ENCODE data around the gene PPP2R2C. TPM values are rescaled to one million over a fixed set of nuclear protein-coding genes. Genes with fewer than 3 reads are reported as not detected.

The PPP2R2C gene
- polyA plus RNA-seq, 1 donor from 2014 or later, result 34.4 TPM

DNA sequence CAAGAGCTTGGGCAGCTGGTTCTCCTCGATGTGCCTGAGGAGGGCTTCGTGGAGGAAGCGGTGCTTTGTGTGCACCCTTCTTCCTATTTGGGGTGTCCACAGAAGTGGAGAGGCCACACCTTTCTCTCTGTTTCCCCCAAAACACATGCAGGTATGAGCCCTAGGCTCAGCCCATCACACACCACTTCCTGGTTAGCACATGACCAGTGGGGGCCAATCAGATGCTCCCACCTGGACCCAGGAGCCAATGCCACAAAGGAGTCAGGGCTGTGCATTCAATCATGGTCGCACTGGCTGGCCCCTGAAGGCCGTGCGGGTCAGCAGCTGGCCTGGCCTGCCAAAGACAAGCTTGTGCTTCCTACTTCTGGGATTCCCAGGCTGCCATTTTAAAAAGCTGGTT, 51.4 kb downstream of the PPP2R2C start:
- H3K9me2 ChIP-seq (ENCODE audit: insufficient read depth, low read length), result no peaks in the 10 kb centered on the region
- H3K27ac ChIP-seq (ENCODE audit: low read length), result no peak overlapping the region
- H3K4me2 ChIP-seq (ENCODE audit: low read length), result no peak overlapping the region
- no peak overlapping the region for H3K9ac ChIP-seq (ENCODE audit: low read length)
- no peaks in the 10 kb centered on the region for H3K36me3 ChIP-seq (ENCODE audit: insufficient read depth, low read length)
- no peak overlapping the region for H2AFZ ChIP-seq (ENCODE audit: low read depth, low read length)
- H3K4me3 ChIP-seq (ENCODE audit: low read length), result no peak overlapping the region
- H3K27me3 ChIP-seq (ENCODE audit: insufficient read depth, low read depth, low read length), result no peaks in the 10 kb centered on the region
- H4K20me1 ChIP-seq (ENCODE audit: insufficient read depth), result no peaks in the 10 kb centered on the region
- no peaks in the 10 kb centered on the region for H3F3A ChIP-seq (ENCODE audit: insufficient read depth, low read length, poor library complexity, severe bottlenecking)
- no peaks in the 10 kb centered on the region for H3K79me2 ChIP-seq (replicated peaks; ENCODE audit: insufficient read depth, low read length)
- H3K9me3 ChIP-seq (ENCODE audit: low read length), result no peaks in the 10 kb centered on the region
- TF ChIP-seq SMC3 (conservative IDR thresholded peaks at IDR 0.05; ENCODE audit: poor library complexity), result no peak
- TF ChIP-seq RAD21 (conservative IDR thresholded peaks at IDR 0.05), result no peak
- TF ChIP-seq TAF1 (IDR thresholded peaks at IDR 0.05; ENCODE audit: low read depth), result no peak
- TF ChIP-seq EP300 (conservative IDR thresholded peaks at IDR 0.05; ENCODE audit: poor library complexity, severe bottlenecking), result no peak
- TF ChIP-seq, protein P1, sequence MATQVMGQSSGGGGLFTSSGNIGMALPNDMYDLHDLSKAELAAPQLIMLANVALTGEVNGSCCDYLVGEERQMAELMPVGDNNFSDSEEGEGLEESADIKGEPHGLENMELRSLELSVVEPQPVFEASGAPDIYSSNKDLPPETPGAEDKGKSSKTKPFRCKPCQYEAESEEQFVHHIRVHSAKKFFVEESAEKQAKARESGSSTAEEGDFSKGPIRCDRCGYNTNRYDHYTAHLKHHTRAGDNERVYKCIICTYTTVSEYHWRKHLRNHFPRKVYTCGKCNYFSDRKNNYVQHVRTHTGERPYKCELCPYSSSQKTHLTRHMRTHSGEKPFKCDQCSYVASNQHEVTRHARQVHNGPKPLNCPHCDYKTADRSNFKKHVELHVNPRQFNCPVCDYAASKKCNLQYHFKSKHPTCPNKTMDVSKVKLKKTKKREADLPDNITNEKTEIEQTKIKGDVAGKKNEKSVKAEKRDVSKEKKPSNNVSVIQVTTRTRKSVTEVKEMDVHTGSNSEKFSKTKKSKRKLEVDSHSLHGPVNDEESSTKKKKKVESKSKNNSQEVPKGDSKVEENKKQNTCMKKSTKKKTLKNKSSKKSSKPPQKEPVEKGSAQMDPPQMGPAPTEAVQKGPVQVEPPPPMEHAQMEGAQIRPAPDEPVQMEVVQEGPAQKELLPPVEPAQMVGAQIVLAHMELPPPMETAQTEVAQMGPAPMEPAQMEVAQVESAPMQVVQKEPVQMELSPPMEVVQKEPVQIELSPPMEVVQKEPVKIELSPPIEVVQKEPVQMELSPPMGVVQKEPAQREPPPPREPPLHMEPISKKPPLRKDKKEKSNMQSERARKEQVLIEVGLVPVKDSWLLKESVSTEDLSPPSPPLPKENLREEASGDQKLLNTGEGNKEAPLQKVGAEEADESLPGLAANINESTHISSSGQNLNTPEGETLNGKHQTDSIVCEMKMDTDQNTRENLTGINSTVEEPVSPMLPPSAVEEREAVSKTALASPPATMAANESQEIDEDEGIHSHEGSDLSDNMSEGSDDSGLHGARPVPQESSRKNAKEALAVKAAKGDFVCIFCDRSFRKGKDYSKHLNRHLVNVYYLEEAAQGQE (IDR thresholded peaks at IDR 0.05; ENCODE audit: borderline replicate concordance), result no peak
- no peak for TF ChIP-seq EZH2 (IDR thresholded peaks at IDR 0.05; ENCODE audit: borderline replicate concordance, insufficient read depth, low read length, poor library complexity, severe bottlenecking)
- TF ChIP-seq POLR2AphosphoS5 (IDR thresholded peaks at IDR 0.05), result no peak

DNA sequence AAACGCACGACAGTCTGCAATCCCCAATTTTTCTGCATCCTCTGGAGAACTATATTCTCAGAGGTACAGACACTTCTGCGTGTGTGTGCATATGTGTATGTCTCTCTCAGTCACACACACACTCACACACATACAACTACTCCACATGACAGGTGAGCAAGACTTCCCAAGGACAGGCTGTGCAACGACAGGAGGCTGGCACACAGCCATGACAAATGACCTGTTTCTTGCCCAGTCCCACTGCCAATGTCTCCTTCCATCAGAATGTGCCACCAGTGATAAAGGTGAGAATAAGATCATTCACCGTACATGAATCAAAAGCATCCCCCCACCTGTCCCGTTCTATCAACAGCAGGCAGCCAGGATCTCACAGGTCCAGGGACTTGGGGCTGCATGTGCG, 52.4 kb downstream of the PPP2R2C start:
- no peak overlapping the region for H3K4me3 ChIP-seq (ENCODE audit: low read length)
- H3K36me3 ChIP-seq (ENCODE audit: insufficient read depth, low read length), result no peaks in the 10 kb centered on the region
- H3K9me3 ChIP-seq (ENCODE audit: low read length), result no peaks in the 10 kb centered on the region
- no peaks in the 10 kb centered on the region for H3K79me2 ChIP-seq (replicated peaks; ENCODE audit: insufficient read depth, low read length)
- no peaks in the 10 kb centered on the region for H4K20me1 ChIP-seq (ENCODE audit: insufficient read depth)
- no peaks in the 10 kb centered on the region for H3K27me3 ChIP-seq (ENCODE audit: insufficient read depth, low read depth, low read length)
- no peak overlapping the region for H3K4me2 ChIP-seq (ENCODE audit: low read length)
- no peak overlapping the region for H3K9ac ChIP-seq (ENCODE audit: low read length)
- H3F3A ChIP-seq (ENCODE audit: insufficient read depth, low read length, poor library complexity, severe bottlenecking), result no peaks in the 10 kb centered on the region
- H2AFZ ChIP-seq (ENCODE audit: low read depth, low read length), result no peak overlapping the region
- no peaks in the 10 kb centered on the region for H3K9me2 ChIP-seq (ENCODE audit: insufficient read depth, low read length)
- TF ChIP-seq SMC3 (conservative IDR thresholded peaks at IDR 0.05; ENCODE audit: poor library complexity) (no peak), EZH2 (IDR thresholded peaks at IDR 0.05; ENCODE audit: borderline replicate concordance, insufficient read depth, low read length, poor library complexity, severe bottlenecking) (no peak), POLR2AphosphoS5 (IDR thresholded peaks at IDR 0.05) (no peak), TAF1 (IDR thresholded peaks at IDR 0.05; ENCODE audit: low read depth) (no peak), EP300 (conservative IDR thresholded peaks at IDR 0.05; ENCODE audit: poor library complexity, severe bottlenecking) (no peak), MXI1 (conservative IDR thresholded peaks at IDR 0.05; ENCODE audit: poor library complexity, severe bottlenecking) (no peak), RAD21 (conservative IDR thresholded peaks at IDR 0.05) (no peak)
- TF ChIP-seq, protein P2, sequence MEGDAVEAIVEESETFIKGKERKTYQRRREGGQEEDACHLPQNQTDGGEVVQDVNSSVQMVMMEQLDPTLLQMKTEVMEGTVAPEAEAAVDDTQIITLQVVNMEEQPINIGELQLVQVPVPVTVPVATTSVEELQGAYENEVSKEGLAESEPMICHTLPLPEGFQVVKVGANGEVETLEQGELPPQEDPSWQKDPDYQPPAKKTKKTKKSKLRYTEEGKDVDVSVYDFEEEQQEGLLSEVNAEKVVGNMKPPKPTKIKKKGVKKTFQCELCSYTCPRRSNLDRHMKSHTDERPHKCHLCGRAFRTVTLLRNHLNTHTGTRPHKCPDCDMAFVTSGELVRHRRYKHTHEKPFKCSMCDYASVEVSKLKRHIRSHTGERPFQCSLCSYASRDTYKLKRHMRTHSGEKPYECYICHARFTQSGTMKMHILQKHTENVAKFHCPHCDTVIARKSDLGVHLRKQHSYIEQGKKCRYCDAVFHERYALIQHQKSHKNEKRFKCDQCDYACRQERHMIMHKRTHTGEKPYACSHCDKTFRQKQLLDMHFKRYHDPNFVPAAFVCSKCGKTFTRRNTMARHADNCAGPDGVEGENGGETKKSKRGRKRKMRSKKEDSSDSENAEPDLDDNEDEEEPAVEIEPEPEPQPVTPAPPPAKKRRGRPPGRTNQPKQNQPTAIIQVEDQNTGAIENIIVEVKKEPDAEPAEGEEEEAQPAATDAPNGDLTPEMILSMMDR (IDR thresholded peaks at IDR 0.05; ENCODE audit: poor library complexity, severe bottlenecking), result no peak
- TF ChIP-seq, protein P1 (IDR thresholded peaks at IDR 0.05; ENCODE audit: borderline replicate concordance), result no peak
- no peak overlapping the region for H3K27ac ChIP-seq (ENCODE audit: low read length)
